K562 (cell line): ENCODE results near the gene ARHGEF10L. TPM values are rescaled to one million over a fixed set of nuclear protein-coding genes. Genes with fewer than 3 reads are reported as not detected.

Source experiments
- ATAC-seq: fragments of 200-7000 bp; cut with Tn5 transposase; 3 replicates; pipeline ENCODE4 v1.9.1; 2020; ENCODE audit warnings: moderate library complexity
- BruUV-seq: library from RNA; stranded (reverse); fragments of 400-500 nt; replicated peaks from 2 replicates; lab custom pipeline; 2021; lab: Mats Ljungman, UMichigan
- CTCF ChIA-PET: fragments of 300-600 bp; formaldehyde crosslinking; extraction: SDS; loops from one replicate; lab custom pipeline; 2021; ENCODE audit warnings: low intra/inter-chr PET ratio; lab: Yijun Ruan, JAX
- POLR2A ChIA-PET: fragments of 300-600, 350-650 bp; sonication (Branson Sonifier 250); formaldehyde crosslinking; extraction: SDS; loops from one replicate; lab custom pipeline; 2021; ENCODE audit warnings: antibody characterized with exemption, inconsistent platforms; lab: Yijun Ruan, JAX
- DNase-seq, 4 experiments: peaks; one replicate each; pipeline versions ENCODE4 v3.0.0 to v3.0.0-alpha.2; 2011 to 2018; ENCODE audit warnings: low spot score in 3 of 4, mixed read lengths in 3 of 4; ENCODE audit errors: extremely low read depth in 1 of 4
- FAIRE-seq: peaks from 2 replicates; lab custom pipeline; 2011; peaks lifted over from hg19 to GRCh38; lab: Jason Lieb, UNC
- H2AFZ ChIP-seq: 2 replicates; pipeline ENCODE4 v1.6.0; 2011; ENCODE audit warnings: low read depth, low read length, control low read depth, inconsistent platforms
- H3K27ac ChIP-seq: fragments of 200-600 bp; 3 replicates; pipeline ENCODE4 v1.8.0; 2011; ENCODE audit warnings: low read depth, mild to moderate bottlenecking, control low read depth, inconsistent platforms, low read length, moderate library complexity, mixed read lengths; ENCODE audit errors: extremely low read depth
- H3K27me3 ChIP-seq, 2 experiments: fragments of 300-600 bp in 1 of 2; 2 replicates in 1 of 2; 3 replicates in 1 of 2; pipeline versions ENCODE4 v1.6.0 to v1.8.0; 2011; ENCODE audit warnings: inconsistent platforms in 2 of 2, low read length in 2 of 2, mild to moderate bottlenecking in 1 of 2, mixed read lengths in 1 of 2, moderate library complexity in 1 of 2; ENCODE audit not compliant: control insufficient read depth in 2 of 2, insufficient read depth in 2 of 2
- H3K36me3 ChIP-seq: fragments of 300-600 bp; 3 replicates; pipeline ENCODE4 v1.8.0; 2011; ENCODE audit warnings: mild to moderate bottlenecking, low read length, inconsistent platforms; ENCODE audit not compliant: control insufficient read depth, insufficient read depth
- H3K4me1 ChIP-seq, 2 experiments: fragments of 200-600 bp in 1 of 2; replicated peaks in 1 of 2; 2 replicates in 1 of 2; 3 replicates in 1 of 2; pipeline versions ENCODE4 v1.5.1 to v1.8.0; 2011; ENCODE audit warnings: inconsistent platforms in 2 of 2, low read length in 2 of 2, mild to moderate bottlenecking in 1 of 2, mixed read lengths in 1 of 2, moderate library complexity in 1 of 2; ENCODE audit not compliant: control insufficient read depth in 2 of 2, insufficient read depth in 2 of 2
- H3K4me2 ChIP-seq: 2 replicates; pipeline ENCODE4 v1.6.1; 2011; ENCODE audit warnings: low read length, control low read depth, inconsistent platforms, mixed read lengths; ENCODE audit not compliant: insufficient read depth
- H3K4me3 ChIP-seq: fragments of 200-600 bp; sonication (generic), shearing (Covaris generic); 2 replicates; pipeline ENCODE4 v1.5.1; 2016; ENCODE audit warnings: control low read depth, inconsistent platforms
- H3K79me2 ChIP-seq: fragments of 200-600 bp; 3 replicates; pipeline ENCODE4 v1.8.0; 2011; ENCODE audit warnings: low read length, inconsistent platforms; ENCODE audit not compliant: control insufficient read depth, insufficient read depth
- H3K9ac ChIP-seq, 2 experiments: 2 replicates each; pipeline versions ENCODE4 v1.6.0 to v1.6.1; 2011; ENCODE audit warnings: low read depth in 2 of 2, low read length in 2 of 2, control low read depth in 1 of 2, inconsistent platforms in 1 of 2, mild to moderate bottlenecking in 1 of 2, mixed read lengths in 1 of 2; ENCODE audit not compliant: insufficient read depth in 1 of 2
- H3K9me1 ChIP-seq: one replicate; pipeline ENCODE4 v1.6.0; 2011; ENCODE audit warnings: inconsistent platforms, mild to moderate bottlenecking, low read length, moderate library complexity; ENCODE audit not compliant: control insufficient read depth, insufficient read depth
- H3K9me3 ChIP-seq: replicated peaks from 2 replicates; pipeline ENCODE4 v1.5.1; 2011; ENCODE audit warnings: low read depth, low read length, inconsistent platforms; ENCODE audit not compliant: control insufficient read depth, insufficient read depth
- H4K20me1 ChIP-seq: replicated peaks from 2 replicates; pipeline ENCODE4 v1.6.1; 2011; ENCODE audit warnings: low read length, inconsistent platforms, mixed read lengths; ENCODE audit not compliant: control insufficient read depth, insufficient read depth
- C11orf30 ChIP-seq: fragments of 450-650 bp; IDR thresholded peaks from 2 replicates; pipeline ENCODE4 v1.6.1; 2016; ENCODE audit warnings: low read depth, mild to moderate bottlenecking
- CTCF ChIP-seq, 3 experiments: IDR thresholded peaks in 2 of 3; conservative IDR thresholded peaks in 1 of 3; 2 replicates each; pipeline ENCODE4 v1.5.1; 2011 to 2012; ENCODE audit warnings: low read length in 3 of 3, mild to moderate bottlenecking in 3 of 3, control low read depth in 2 of 3, improper control_type of control experiment in 1 of 3, inconsistent platforms in 1 of 3, low read depth in 1 of 3, mixed read lengths in 1 of 3, moderate library complexity in 1 of 3; ENCODE audit not compliant: insufficient read depth in 2 of 3
- GATA2 ChIP-seq: sonication (generic); formaldehyde crosslinking; IDR thresholded peaks from 2 replicates; pipeline ENCODE4 v1.4.0; 2020; ENCODE audit warnings: mild to moderate bottlenecking, missing genetic modification reagents
- RBM25 ChIP-seq: fragments of 200-400 bp; formaldehyde crosslinking; IDR thresholded peaks from 2 replicates; pipeline ENCODE4 v1.6.1; 2018; ENCODE audit warnings: low read length, low read depth, moderate library complexity; ENCODE audit not compliant: severe bottlenecking
- RFX7 ChIP-seq: fragments of 250-450 bp; sonication (Bioruptor Pico); IDR thresholded peaks from 2 replicates; pipeline ENCODE4 v1.5.1; 2021; ENCODE audit warnings: mild to moderate bottlenecking
- SMARCB1 ChIP-seq: IDR thresholded peaks from 2 replicates; pipeline ENCODE4 v1.6.1; 2011; ENCODE audit warnings: improper control_type of control experiment, low read depth; ENCODE audit not compliant: insufficient read length
- ZNF395 ChIP-seq: fragments of 200-800 bp; sonication (Bioruptor generic); IDR thresholded peaks from 2 replicates; pipeline ENCODE4 v1.6.1; 2017; ENCODE audit warnings: missing genetic modification characterization, missing compliant biosample characterization
- WGBS: fragments of 100-300 bp; shearing (Covaris generic); methylation state at CpG from one replicate; pipeline ENCODE4 v1.1.6; 2016; ENCODE audit warnings: low coverage, mixed read lengths; ENCODE audit not compliant: insufficient coverage; ENCODE audit errors: missing lambda C conversion rate; 5-methylcytosine and 5-hydroxymethylcytosine counted together
- in situ Hi-C: fragments of 300-500 bp; cut with MboI; formaldehyde crosslinking; loops from 4 replicates; pipeline ENCODE4 v1.15.0; 2018; ENCODE audit warnings: inconsistent platforms, mixed read lengths
- intact Hi-C: fragments of 100-400 bp; cut with micrococcal nuclease; formaldehyde crosslinking; loops from 2 replicates; pipeline ENCODE4 v1.14.2; 2022
- polyA plus RNA-seq, 8 experiments: library from polyadenylated mRNA; depleted of rRNA in 4 of 8; stranded (reverse) in 5 of 8; unstranded in 3 of 8; fragments of >200 nt; fragmentation: Nextera tagmentation in 2 of 8; fragmentation: Illumina TruSeq in 1 of 8; extraction: Ambion mirVana in 2 of 8; extraction: Trizol in 1 of 8; gene quantifications; 2 replicates each; pipeline versions ENCODE4 v1.2.1 to v1.2.3, GENCODE V29; 2011 to 2014; ENCODE audit warnings: inconsistent platforms in 1 of 8, missing spikeins in 1 of 8
- total RNA-seq, 7 experiments: library from RNA; depleted of rRNA in 6 of 7; stranded (reverse); fragments of >200 nt in 6 of 7; fragmentation: Illumina TruSeq in 2 of 7; extraction: Trizol in 2 of 7; gene quantifications; 2 replicates each; pipeline versions ENCODE4 v1.2.1 to v1.2.3, GENCODE V29; 2011 to 2021; ENCODE audit warnings: low replicate concordance in 1 of 7

ARHGEF10L gene
- total and polyA plus RNA-seq, 9 of the 15 experiments (the other 6 are each of a cell fraction or from before 2014, with no cell fraction given), result 0.09 to 0.13 TPM; not detected in 7

- WGBS, result 0% methylated on average over 2 of the region's 2 CpGs
- TF ChIP-seq RFX7 (CRISPR knock-in tag) (no peak), RBM25 (peak; percentile 38)
- CTCF ChIA-PET, result no interaction called here
- in situ Hi-C loops, result no loop called here
- POLR2A ChIA-PET, result interaction anchor here (1.3 kb wide), 1 partner anchor 11 kb away, joined by 3 read pairs; no protein-coding TSS in a partner anchor
- no peak overlapping the region for H3K9ac ChIP-seq
- no peak overlapping the region for H3K4me2 ChIP-seq
- H3K4me3 ChIP-seq, result no peak overlapping the region
- no peaks in the 10 kb centered on the region for H3K36me3 ChIP-seq
- ATAC-seq, result no peak
- intact Hi-C loops, result no loop called here
- FAIRE-seq, result no peak
- DNase-seq, result no peak
- H3K9me1 ChIP-seq, result no peaks in the 10 kb centered on the region
- H3K4me1 ChIP-seq, result no peaks in the 10 kb centered on the region; a peak in 1 of 5 replicates
- BruUV-seq, result no TSS peak
- no peaks in the 10 kb centered on the region for H3K79me2 ChIP-seq
- no peak overlapping the region for H2AFZ ChIP-seq
- H3K9me3 ChIP-seq, result no peaks in the 10 kb centered on the region
- no peak overlapping the region for H3K27ac ChIP-seq
- H3K27me3 ChIP-seq, result peaks cover 9 to 30% of the 10 kb centered on the region in 2 experiments; a peak in 3 of 5 replicates
- peaks cover 5% of the 10 kb centered on the region; the same call in 1 of the 2 replicates for H4K20me1 ChIP-seq
Measured at GRCh38 chr1:17721444-17721843, 181.9 kb downstream of the ARHGEF10L start.

- in situ Hi-C loops, result no loop called here
- Histone ChIP-seq H3K9me3 (no peaks in the 10 kb centered on the region), H3K9ac (no peak overlapping the region), H2AFZ (no peak overlapping the region), H3K27ac (no peak overlapping the region), H3K4me2 (no peak overlapping the region), H4K20me1 (peaks cover 5% of the 10 kb centered on the region; the same call in 1 of the 2 replicates), H3K4me1 (no peaks in the 10 kb centered on the region; a peak in 1 of 5 replicates), H3K9me1 (no peaks in the 10 kb centered on the region), H3K79me2 (no peaks in the 10 kb centered on the region), H3K4me3 (no peak overlapping the region), H3K36me3 (no peaks in the 10 kb centered on the region), H3K27me3 (peaks cover 3 to 17% of the 10 kb centered on the region in 2 experiments; a peak in 3 of 5 replicates)
- 0% methylated on average over 6 of the region's 6 CpGs for WGBS
- no TSS peak for BruUV-seq
- TF ChIP-seq C11orf30 (no peak), SMARCB1 (no peak), GATA2 (CRISPR knock-in tag) (no peak), CTCF (IDR thresholded peaks at IDR 0.05 in 2 of 3, conservative IDR thresholded peaks at IDR 0.05 in 1 of 3; ENCODE audit: insufficient read depth in 2 of 3, low read depth in 1 of 3, low read length in 3 of 3) (peak; percentile 24 to 35 (median 30); a peak in 4 of 6 replicates), ZNF395 (CRISPR knock-in tag) (no peak)
- intact Hi-C loops, result no loop called here
- FAIRE-seq (no peak), ATAC-seq (peak; percentile 64; the same call in 2 of the 3 replicates), DNase-seq (no peak)
- ChIA-PET CTCF (no interaction called here), POLR2A (interaction anchor here (0.7 kb wide), 1 partner anchor 26 kb away, joined by 3 read pairs; no protein-coding TSS in a partner anchor)
Measured at GRCh38 chr1:17723684-17724083, 184.2 kb downstream of the ARHGEF10L start.
